ENCODE data around the gene FADS2. TPM values are rescaled to one million over a fixed set of nuclear protein-coding genes. Genes with fewer than 3 reads are reported as not detected.
A peak's percentile ranks its signal among the peaks of the same experiment; 100 is the strongest.

FADS2 gene
- total and polyA plus RNA-seq, 10 of the 15 experiments (the other 5 are each of a cell fraction or from before 2014, with no cell fraction given) = 3.3 to 313 (median 149) TPM

DNA sequence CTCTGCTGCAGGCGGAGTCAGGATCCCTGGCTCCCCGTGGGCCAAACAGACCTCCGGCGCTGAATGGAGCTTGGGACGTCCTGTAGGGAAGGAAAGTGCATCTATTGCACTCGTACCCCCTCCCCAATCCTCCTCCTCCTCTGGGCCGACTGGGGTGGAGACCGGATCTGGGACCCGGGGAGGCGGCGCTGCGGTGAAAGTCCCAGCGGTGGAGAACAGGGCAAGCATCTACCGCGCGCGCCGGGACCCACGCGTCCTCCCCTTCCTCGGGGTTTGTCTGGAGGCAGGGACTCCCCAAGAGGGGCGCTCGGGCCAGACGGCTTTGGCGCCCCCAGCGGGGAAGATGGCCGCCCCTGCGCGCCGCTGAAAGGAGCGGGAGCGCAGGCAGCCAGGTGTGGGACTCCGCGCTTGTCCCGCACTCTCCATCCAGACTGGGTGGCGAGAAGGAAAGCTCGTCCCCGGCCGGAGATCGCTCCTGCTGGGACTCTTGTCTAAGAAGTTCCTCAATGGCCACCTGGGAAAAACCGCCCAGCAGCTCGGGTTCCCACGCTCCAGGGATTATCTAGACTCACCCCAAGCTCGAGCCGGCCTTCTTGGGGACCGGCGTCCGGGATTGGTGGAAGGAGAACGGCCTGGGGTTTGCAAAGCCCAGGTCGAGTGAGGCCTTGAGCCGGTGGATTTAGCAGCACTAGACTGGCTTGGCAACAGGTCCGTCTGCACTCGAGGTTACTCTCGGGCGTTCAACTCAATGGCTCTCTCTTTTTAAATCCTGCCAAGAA is 718 bp downstream of the FADS2 start:
- BruUV-seq (replicated peaks) = no TSS peak
- intact Hi-C loops (cut with micrococcal nuclease; ENCODE audit: unreplicated experiment) (loop anchor here (5.0 kb wide), 1 partner anchor 138 kb away; the partner anchor contains the start of gene FTH1), in situ Hi-C loops (cut with MboI) (no loop called here)
- Histone ChIP-seq H3K9ac (ENCODE audit: control insufficient read depth, insufficient read depth, low read length) (peak overlapping the region; percentile 95), H3K79me2 (ENCODE audit: control insufficient read depth, insufficient read depth, low read length) (peaks cover 70% of the 10 kb centered on the region), H3K36me3 (ENCODE audit: control insufficient read depth in 2 of 2, insufficient read depth in 2 of 2, low read length in 1 of 2) (peaks cover 0 to 8% of the 10 kb centered on the region in 2 experiments; a peak in 1 of 4 replicates), H3K27me3 (replicated peaks in 1 of 2; ENCODE audit: control insufficient read depth in 2 of 2, insufficient read depth in 2 of 2, low read length in 1 of 2) (no peaks in the 10 kb centered on the region), H3K9me3 (replicated peaks; ENCODE audit: control insufficient read depth, insufficient read depth, low read length) (no peaks in the 10 kb centered on the region), H3K4me3 (peak overlapping the region; percentile 100), H3K4me1 (ENCODE audit: control insufficient read depth, insufficient read depth, low read length) (peaks cover 25% of the 10 kb centered on the region), H3K27ac (ENCODE audit: control insufficient read depth, insufficient read depth) (peak overlapping the region; percentile 95), H4K20me1 (ENCODE audit: control insufficient read depth, insufficient read depth) (no peaks in the 10 kb centered on the region), H2AFZ (ENCODE audit: control insufficient read depth, low read depth, low read length) (peak overlapping the region; percentile 61), H3K4me2 (ENCODE audit: control insufficient read depth, insufficient read depth) (peak overlapping the region; percentile 93)
- SMC1A ChIA-PET (ENCODE audit: uncharacterized antibody, unreplicated experiment) = interaction anchor here (0.7 to 6.2 kb wide), 5 partner anchors 12 to 142 kb away, joined by 4 to 67 read pairs (median 4); partner anchors contain the start of gene FADS1
- FAIRE-seq = no peak
- DNase-seq (ENCODE audit: low read depth, low spot score) = no peak
- peak; percentile 60 for ATAC-seq
- CTCF ChIA-PET = interaction anchor here (0.5 to 9.7 kb wide), 14 partner anchors 8 to 279 kb away, joined by 3 to 75 read pairs (median 3); partner anchors contain the start of gene FADS1
- POLR2A ChIA-PET = interaction anchor here (0.7 to 6.9 kb wide), 9 partner anchors 11 to 469 kb away, joined by 3 to 167 read pairs (median 6); partner anchors contain the start of genes FADS1 and FEN1
- RAD21 ChIA-PET (ENCODE audit: unreplicated experiment) = interaction anchor here (1.0 to 6.9 kb wide), 4 partner anchors 12 to 137 kb away, joined by 3 to 51 read pairs (median 28); partner anchors contain the start of gene FADS1
- TF ChIP-seq BHLHE40 (IDR thresholded peaks at IDR 0.05; ENCODE audit: borderline replicate concordance in 1 of 2, low read depth in 2 of 2, low read length in 1 of 2) (peak in 1 of 2 experiments; percentile 43; a peak in 1 of 4 replicates), DPF2 (IDR thresholded peaks at IDR 0.05) (peak; percentile 40; the same call in 1 of the 2 replicates), SMARCA5 (IDR thresholded peaks at IDR 0.05) (peak; percentile 86; the same call in 1 of the 2 replicates), LARP7 (IDR thresholded peaks at IDR 0.05) (peak; percentile 56; the same call in 1 of the 2 replicates), WRNIP1 (IDR thresholded peaks at IDR 0.05; ENCODE audit: borderline replicate concordance, low read depth, low read length) (0 out of 2 replicates have a peak, but pooled peaks have one; percentile 45), IKZF2 (IDR thresholded peaks at IDR 0.05) (peak in 1 of 2 experiments; percentile 34; a peak in 1 of 4 replicates), TCF3 (IDR thresholded peaks at IDR 0.05; ENCODE audit: borderline replicate concordance, insufficient read depth, low read depth, low read length) (0 out of 2 replicates have a peak, but pooled peaks have one; percentile 17), POLR2A (IDR thresholded peaks at IDR 0.05; ENCODE audit: low read depth, low read length) (peak; percentile 41), TAF1 (IDR thresholded peaks at IDR 0.05; ENCODE audit: borderline replicate concordance, low read depth, low read length) (peak; percentile 75; the same call in 1 of the 2 replicates), NR2F1 (conservative IDR thresholded peaks at IDR 0.05) (peak; percentile 15; the same call in 1 of the 2 replicates), ZNF24 (IDR thresholded peaks at IDR 0.05) (no peak), BACH1 (IDR thresholded peaks at IDR 0.05; ENCODE audit: borderline replicate concordance) (peak; percentile 65; the same call in 1 of the 2 replicates), MXI1 (IDR thresholded peaks at IDR 0.05; ENCODE audit: low read depth, low read length) (no peak), EGR1 (IDR thresholded peaks at IDR 0.05; ENCODE audit: borderline replicate concordance in 1 of 2, low read depth in 2 of 2, low read length in 2 of 2) (0 out of 3 replicates have a peak, but pooled peaks of 1 of the 2 experiments have one; percentile 26), RB1 (IDR thresholded peaks at IDR 0.05; ENCODE audit: borderline replicate concordance) (no peak; the same call in 1 of the 2 replicates), YY1 (IDR thresholded peaks at IDR 0.05; ENCODE audit: low read depth, low read length) (peak; percentile 94), GATAD2B (conservative IDR thresholded peaks at IDR 0.05; ENCODE audit: low read depth) (peak; percentile 51; the same call in 1 of the 2 replicates), IKZF1 (conservative IDR thresholded peaks at IDR 0.05) (peak; percentile 20)
- TF ChIP-seq, protein P1, sequence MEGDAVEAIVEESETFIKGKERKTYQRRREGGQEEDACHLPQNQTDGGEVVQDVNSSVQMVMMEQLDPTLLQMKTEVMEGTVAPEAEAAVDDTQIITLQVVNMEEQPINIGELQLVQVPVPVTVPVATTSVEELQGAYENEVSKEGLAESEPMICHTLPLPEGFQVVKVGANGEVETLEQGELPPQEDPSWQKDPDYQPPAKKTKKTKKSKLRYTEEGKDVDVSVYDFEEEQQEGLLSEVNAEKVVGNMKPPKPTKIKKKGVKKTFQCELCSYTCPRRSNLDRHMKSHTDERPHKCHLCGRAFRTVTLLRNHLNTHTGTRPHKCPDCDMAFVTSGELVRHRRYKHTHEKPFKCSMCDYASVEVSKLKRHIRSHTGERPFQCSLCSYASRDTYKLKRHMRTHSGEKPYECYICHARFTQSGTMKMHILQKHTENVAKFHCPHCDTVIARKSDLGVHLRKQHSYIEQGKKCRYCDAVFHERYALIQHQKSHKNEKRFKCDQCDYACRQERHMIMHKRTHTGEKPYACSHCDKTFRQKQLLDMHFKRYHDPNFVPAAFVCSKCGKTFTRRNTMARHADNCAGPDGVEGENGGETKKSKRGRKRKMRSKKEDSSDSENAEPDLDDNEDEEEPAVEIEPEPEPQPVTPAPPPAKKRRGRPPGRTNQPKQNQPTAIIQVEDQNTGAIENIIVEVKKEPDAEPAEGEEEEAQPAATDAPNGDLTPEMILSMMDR (IDR thresholded peaks at IDR 0.05 in 2 of 3, conservative IDR thresholded peaks at IDR 0.05 in 1 of 3; ENCODE audit: control insufficient read depth in 2 of 3, extremely low read depth in 1 of 3, insufficient read depth in 1 of 3, low read depth in 3 of 3, low read length in 3 of 3) = peak; percentile 52 to 74 (median 61)
- TF ChIP-seq, protein P2, sequence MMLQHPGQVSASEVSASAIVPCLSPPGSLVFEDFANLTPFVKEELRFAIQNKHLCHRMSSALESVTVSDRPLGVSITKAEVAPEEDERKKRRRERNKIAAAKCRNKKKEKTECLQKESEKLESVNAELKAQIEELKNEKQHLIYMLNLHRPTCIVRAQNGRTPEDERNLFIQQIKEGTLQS (IDR thresholded peaks at IDR 0.05; ENCODE audit: borderline replicate concordance, extremely low read depth, low read depth, low read length) = no peak
- WGBS (ENCODE audit: insufficient coverage, insufficient replicate concordance, low lambda C conversion rate, missing lambda C conversion rate) = under 1% methylated on average over 55 of the region's 55 CpGs

All from GM12878 (cell line).